GM12873 (cell line): Measurements from ENCODE around the gene BICD1.

Source experiments
- TF ChIP-seq, protein P1 (sequence below): IDR thresholded peaks from 2 replicates; pipeline ENCODE4 v1.5.1; 2012; ENCODE audit warnings: low read depth, mild to moderate bottlenecking, moderate library complexity, low read length, control low read depth; ENCODE audit not compliant: insufficient read depth; ENCODE audit errors: missing control alignments

The BICD1 gene

DNA sequence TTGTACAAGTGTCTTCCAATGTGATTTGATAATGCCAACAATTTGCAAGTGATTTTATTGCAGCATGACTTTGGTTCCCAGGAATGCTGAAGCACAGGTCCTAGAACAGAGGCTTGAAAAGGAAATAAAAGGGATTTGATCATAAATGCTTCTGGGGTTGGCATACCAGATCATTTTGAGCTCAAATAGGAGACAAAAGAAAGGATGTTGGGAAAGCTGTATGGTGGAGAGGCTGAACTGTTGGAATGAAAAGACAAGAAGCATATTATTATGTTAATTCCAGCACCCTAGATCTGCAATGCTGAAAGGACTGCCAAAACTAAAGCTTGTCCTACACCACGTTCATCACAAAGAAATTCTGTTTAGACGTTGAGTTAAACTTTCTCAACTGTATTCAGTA, 143.1 kb downstream of the BICD1 start:
- TF ChIP-seq, protein P1, sequence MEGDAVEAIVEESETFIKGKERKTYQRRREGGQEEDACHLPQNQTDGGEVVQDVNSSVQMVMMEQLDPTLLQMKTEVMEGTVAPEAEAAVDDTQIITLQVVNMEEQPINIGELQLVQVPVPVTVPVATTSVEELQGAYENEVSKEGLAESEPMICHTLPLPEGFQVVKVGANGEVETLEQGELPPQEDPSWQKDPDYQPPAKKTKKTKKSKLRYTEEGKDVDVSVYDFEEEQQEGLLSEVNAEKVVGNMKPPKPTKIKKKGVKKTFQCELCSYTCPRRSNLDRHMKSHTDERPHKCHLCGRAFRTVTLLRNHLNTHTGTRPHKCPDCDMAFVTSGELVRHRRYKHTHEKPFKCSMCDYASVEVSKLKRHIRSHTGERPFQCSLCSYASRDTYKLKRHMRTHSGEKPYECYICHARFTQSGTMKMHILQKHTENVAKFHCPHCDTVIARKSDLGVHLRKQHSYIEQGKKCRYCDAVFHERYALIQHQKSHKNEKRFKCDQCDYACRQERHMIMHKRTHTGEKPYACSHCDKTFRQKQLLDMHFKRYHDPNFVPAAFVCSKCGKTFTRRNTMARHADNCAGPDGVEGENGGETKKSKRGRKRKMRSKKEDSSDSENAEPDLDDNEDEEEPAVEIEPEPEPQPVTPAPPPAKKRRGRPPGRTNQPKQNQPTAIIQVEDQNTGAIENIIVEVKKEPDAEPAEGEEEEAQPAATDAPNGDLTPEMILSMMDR = no peak

DNA sequence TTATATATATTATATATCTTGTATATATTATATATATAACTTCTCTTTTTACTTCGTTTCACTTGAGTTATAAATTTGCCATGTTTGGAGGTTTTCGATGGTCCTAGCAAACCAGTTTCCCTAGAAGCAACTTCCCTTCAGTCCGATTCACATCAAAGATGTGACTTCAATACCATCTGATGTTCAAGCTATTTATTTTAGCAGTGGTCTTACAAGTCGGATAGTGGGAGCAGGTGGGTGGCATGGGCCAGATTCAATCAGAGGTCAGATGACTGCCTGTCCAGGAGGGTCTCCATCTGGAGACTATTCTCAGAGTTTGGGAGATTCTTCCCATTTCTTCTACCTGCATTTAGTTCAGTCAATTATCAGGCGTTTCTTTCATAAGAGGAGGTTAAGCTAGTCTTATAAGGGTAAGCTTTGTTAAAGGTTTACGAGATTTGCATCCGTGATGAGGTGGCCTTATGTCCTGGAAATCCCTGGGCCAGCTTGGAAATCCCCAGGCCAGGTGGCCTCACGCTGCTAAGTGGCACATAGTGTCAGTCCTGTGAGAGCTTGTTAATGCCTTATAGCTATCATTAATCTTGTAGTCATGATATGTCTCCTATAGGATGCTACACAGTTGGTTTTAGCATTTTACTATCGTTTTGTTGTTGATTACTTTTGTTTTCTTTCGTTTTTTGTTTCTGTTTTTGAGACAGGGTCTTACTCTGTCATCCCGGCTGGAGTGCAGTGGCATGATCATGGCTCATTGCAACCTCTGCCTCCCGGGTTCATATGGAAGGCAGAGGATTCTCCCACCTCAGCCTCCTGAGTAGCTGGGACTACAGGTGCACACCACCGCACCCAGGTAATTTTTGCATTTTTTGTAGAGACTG, 145.8 kb downstream of the BICD1 start:
- TF ChIP-seq, protein P1 = no peak

DNA sequence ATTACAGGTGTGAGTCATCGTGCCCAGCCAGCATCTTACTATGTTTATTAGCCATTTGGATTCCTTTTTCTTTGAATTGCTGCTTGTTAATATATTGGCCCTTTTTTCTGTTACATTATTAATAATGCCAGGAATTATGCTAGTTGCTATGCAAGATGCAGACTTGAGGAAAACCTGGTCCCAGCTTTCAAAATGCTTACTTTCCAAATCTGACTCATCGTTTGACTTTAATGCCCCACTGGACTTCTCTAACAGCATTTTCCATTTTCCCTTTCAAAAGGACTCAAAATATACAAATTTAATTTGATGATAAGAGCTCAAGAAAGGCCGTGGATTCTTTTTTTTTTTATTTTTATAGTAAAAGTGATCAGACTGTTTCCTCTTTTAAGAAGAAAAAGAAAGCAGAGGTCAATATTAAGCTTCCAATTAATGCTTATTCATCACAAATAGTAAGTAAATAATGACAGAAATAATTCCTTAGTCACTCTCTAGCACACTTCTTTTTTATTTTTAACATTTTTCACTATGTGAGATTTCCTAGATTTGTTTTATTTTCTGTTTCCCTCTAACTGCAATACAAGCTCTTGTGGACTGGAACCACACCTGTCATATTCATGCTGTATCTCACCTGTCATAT, 146.6 kb downstream of the BICD1 start:
- TF ChIP-seq, protein P1 = no peak

DNA sequence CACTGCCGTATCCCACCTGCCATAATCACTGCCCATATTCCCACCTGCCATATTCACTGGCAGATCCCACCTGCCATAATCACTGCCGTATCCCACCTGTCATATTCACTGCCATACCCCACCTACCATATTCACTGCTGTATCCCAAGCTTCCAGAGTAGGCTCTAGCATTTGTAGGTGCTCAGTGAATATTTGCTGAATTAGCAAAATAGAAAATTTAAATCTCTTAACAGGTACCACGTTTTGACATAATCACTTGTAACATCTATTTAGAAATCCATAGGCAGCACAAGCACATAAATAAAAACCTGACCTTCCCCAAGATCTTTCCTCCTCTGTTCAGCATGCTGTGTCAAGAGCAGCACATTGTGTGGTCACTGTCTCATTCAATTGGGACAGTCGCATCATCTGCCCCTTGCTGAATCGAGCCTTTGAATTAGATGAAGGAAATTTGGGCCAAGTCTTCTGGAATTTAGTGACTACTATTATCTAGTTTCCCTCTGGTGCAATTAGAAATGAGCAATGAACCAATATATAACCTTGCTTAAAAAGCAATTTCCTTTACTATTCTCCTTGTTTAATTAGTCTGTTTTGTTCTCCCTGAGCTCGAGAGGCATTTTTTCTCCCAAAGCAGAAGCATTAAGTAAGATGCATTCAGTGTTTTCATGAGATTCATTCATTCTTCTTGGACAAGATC, 147.8 kb downstream of the BICD1 start:
- TF ChIP-seq, protein P1 = no peak

DNA sequence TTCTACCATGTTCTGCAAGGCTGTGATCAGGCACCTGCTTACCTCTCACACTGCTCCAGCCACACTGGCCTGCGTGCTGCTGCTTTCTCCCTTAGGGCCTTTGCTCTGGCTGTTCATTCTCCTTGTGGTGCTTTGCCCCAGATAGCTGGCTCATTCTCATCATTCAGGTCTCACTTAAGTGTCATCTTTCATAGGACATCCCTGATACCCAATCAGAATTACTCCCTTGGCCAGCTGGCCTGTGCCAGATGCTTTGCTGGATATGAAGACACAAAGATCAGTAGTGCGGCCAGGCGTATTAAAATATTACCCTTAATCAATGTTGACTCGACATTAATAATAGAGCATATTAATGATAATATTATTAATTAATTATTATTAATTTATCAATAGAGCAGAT, 148.9 kb downstream of the BICD1 start:
- TF ChIP-seq, protein P1 = no peak

DNA sequence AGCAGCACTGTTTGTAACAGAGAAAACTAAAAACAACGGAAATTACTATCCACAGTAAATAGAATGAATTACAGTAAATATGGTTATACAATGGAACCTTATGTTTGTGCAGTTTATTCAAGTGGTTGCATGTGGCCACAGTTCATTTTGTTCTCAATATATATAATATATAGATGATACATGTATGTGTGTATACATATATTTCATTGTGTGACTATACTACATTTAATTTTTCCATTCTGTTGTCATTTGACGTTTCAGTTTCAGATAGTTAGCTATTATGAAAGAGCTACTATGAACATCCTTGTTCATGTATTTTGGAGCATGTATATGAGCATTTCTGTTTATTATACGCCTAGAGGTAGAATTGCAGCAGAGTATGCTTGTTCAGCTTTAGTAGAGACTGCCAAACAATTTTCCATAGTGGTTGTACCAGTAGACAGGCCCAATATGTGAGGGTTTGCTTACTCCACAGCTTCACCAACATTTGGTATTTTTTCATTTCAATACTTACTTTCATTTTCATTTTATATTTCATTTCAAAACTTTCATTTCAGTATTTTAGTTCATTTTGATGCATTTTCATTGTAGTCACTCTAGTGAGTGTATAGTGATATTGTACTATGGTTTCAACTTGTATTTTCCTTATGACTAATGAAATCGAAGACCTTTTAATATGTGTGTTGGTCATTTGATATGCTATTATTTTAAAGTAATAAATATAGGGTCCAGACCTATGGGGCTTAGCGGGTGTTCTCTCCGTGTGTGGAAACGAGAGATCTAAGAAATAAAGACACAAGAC, 151.2 kb downstream of the BICD1 start:
- TF ChIP-seq, protein P1 = no peak
